Endothelial cell of umbilical vein (primary cell): ENCODE measurements around the gene GLDC. TPM values are rescaled to one million over a fixed set of nuclear protein-coding genes. Genes with fewer than 3 reads are reported as not detected.

Source experiments
- BruUV-seq: library from RNA; stranded (reverse); fragments of 400-500 nt; replicated peaks from 2 replicates; lab custom pipeline; 2021; lab: Mats Ljungman, UMichigan
- CTCF ChIA-PET: fragments of 300-600, 350-600 bp; sonication (Branson Sonifier 250); formaldehyde crosslinking; loops from one replicate; lab custom pipeline; 2021; ENCODE audit warnings: antibody characterized with exemption, inconsistent platforms; lab: Charles Lee
- POLR2A ChIA-PET: fragments of 300-600, 350-600 bp; sonication (Branson Sonifier 250); formaldehyde crosslinking; loops from one replicate; lab custom pipeline; 2021; ENCODE audit warnings: antibody characterized with exemption, inconsistent platforms; lab: Charles Lee
- DNase-seq: peaks from one replicate; pipeline ENCODE4 v3.0.0-alpha.2; 2011; ENCODE audit warnings: low read depth, low spot score
- FAIRE-seq: peaks from 2 replicates; lab custom pipeline; 2011; peaks lifted over from hg19 to GRCh38; lab: Jason Lieb, UNC
- H2AFZ ChIP-seq: 2 replicates; pipeline ENCODE4 v1.6.0; 2012; ENCODE audit warnings: low read depth, low read length, control low read depth, inconsistent platforms
- H3K27ac ChIP-seq: 2 replicates; pipeline ENCODE4 v1.5.1; 2011; ENCODE audit warnings: low read depth, mild to moderate bottlenecking, control low read depth, low read length, moderate library complexity; ENCODE audit not compliant: insufficient read depth
- H3K27me3 ChIP-seq, 2 experiments: 2 replicates each; pipeline versions ENCODE4 v1.6.0 to v1.6.1; 2011; ENCODE audit warnings: low read length in 2 of 2, mixed read lengths in 1 of 2; ENCODE audit not compliant: control insufficient read depth in 2 of 2, insufficient read depth in 2 of 2
- H3K36me3 ChIP-seq, 2 experiments: 2 replicates in 1 of 2; 3 replicates in 1 of 2; pipeline ENCODE4 v1.5.1; 2011; ENCODE audit warnings: low read length in 2 of 2, mild to moderate bottlenecking in 1 of 2, moderate library complexity in 1 of 2; ENCODE audit not compliant: control insufficient read depth in 2 of 2, insufficient read depth in 2 of 2; ENCODE audit errors: extremely low read depth in 1 of 2
- H3K4me1 ChIP-seq: 3 replicates; pipeline ENCODE4 v1.5.1; 2011; ENCODE audit warnings: mild to moderate bottlenecking, low read length; ENCODE audit not compliant: control insufficient read depth, insufficient read depth; ENCODE audit errors: extremely low read depth
- H3K4me2 ChIP-seq: 2 replicates; pipeline ENCODE4 v1.6.1; 2011; ENCODE audit warnings: low read length, control low read depth, mixed read lengths; ENCODE audit not compliant: insufficient read depth
- H3K4me3 ChIP-seq, 3 experiments: fragments of 200-600 bp in 1 of 3; sonication (generic), shearing (Covaris generic) in 1 of 3; replicated peaks in 1 of 3; 2 replicates each; pipeline ENCODE4 v1.5.1; 2011 to 2016; ENCODE audit warnings: control low read depth in 3 of 3, low read length in 3 of 3, mild to moderate bottlenecking in 2 of 3, inconsistent platforms in 1 of 3, low read depth in 1 of 3, moderate library complexity in 1 of 3; ENCODE audit not compliant: insufficient read depth in 1 of 3
- H3K79me2 ChIP-seq: 2 replicates; pipeline ENCODE4 v1.6.0; 2012; ENCODE audit warnings: low read length, inconsistent platforms; ENCODE audit not compliant: control insufficient read depth, insufficient read depth
- H3K9ac ChIP-seq: replicated peaks from 2 replicates; pipeline ENCODE3; 2011; ENCODE audit warnings: low read length, control low read depth; ENCODE audit not compliant: insufficient read depth; ENCODE audit errors: extremely low read depth
- H3K9me1 ChIP-seq: replicated peaks from 3 replicates; pipeline ENCODE4 v1.6.0; 2011; ENCODE audit warnings: mild to moderate bottlenecking, low read length; ENCODE audit not compliant: control insufficient read depth, insufficient read depth; ENCODE audit errors: extremely low read depth
- H3K9me3 ChIP-seq: replicated peaks from 2 replicates; pipeline ENCODE4 v1.5.1; 2012; ENCODE audit warnings: low read length, inconsistent platforms; ENCODE audit not compliant: control insufficient read depth, insufficient read depth
- H4K20me1 ChIP-seq: replicated peaks from 2 replicates; pipeline ENCODE3; 2011; ENCODE audit warnings: mild to moderate bottlenecking, low read length; ENCODE audit not compliant: control insufficient read depth, insufficient read depth; ENCODE audit errors: extremely low read depth
- FOS ChIP-seq: IDR thresholded peaks from 2 replicates; pipeline ENCODE4 v1.6.1; 2011; ENCODE audit warnings: mild to moderate bottlenecking, low read length, moderate library complexity, borderline replicate concordance; ENCODE audit not compliant: insufficient read depth
- GATA2 ChIP-seq: IDR thresholded peaks from 2 replicates; pipeline ENCODE4 v1.7.0; 2011; ENCODE audit warnings: low read depth, mild to moderate bottlenecking, moderate library complexity, mixed read lengths, low read length; ENCODE audit not compliant: insufficient read length, insufficient read depth
- MAX ChIP-seq: IDR thresholded peaks from 2 replicates; pipeline ENCODE4 v1.6.1; 2011; ENCODE audit not compliant: insufficient read depth, insufficient read length
- MYC ChIP-seq: IDR thresholded peaks from one replicate; pipeline ENCODE4 v1.6.1; 2011; ENCODE audit warnings: mild to moderate bottlenecking, low read depth, low read length
- dilution Hi-C: fragments of 300-500 bp; cut with MboI; formaldehyde crosslinking; loops from one replicate; pipeline ENCODE4 v1.15.0; 2019; ENCODE audit warnings: low sequenced_read_pairs; ENCODE audit not compliant: extremely low pct_ligation_motif_present
- intact Hi-C: fragments of 100-400 bp; cut with micrococcal nuclease; formaldehyde crosslinking; loops from one replicate; pipeline ENCODE4 v1.10.0; 2022
- polyA plus RNA-seq, 4 experiments: library from polyadenylated mRNA; depleted of rRNA in 3 of 4; stranded (reverse) in 3 of 4; unstranded in 1 of 4; fragments of >200 nt; gene quantifications; 2 replicates each; pipeline versions ENCODE4 v1.2.1 to v1.2.3, GENCODE V29; 2011 to 2012; ENCODE audit warnings: missing spikeins in 1 of 4
- total RNA-seq: library from RNA; stranded (reverse); gene quantifications from 2 replicates; pipeline ENCODE4 v1.2.3, GENCODE V29; 2021

Gene GLDC
- total and polyA plus RNA-seq, 2 donors (not counting 3 experiments of a cell fraction or from before 2014, with no cell fraction given), result 1.8 to 2.6 TPM

DNA sequence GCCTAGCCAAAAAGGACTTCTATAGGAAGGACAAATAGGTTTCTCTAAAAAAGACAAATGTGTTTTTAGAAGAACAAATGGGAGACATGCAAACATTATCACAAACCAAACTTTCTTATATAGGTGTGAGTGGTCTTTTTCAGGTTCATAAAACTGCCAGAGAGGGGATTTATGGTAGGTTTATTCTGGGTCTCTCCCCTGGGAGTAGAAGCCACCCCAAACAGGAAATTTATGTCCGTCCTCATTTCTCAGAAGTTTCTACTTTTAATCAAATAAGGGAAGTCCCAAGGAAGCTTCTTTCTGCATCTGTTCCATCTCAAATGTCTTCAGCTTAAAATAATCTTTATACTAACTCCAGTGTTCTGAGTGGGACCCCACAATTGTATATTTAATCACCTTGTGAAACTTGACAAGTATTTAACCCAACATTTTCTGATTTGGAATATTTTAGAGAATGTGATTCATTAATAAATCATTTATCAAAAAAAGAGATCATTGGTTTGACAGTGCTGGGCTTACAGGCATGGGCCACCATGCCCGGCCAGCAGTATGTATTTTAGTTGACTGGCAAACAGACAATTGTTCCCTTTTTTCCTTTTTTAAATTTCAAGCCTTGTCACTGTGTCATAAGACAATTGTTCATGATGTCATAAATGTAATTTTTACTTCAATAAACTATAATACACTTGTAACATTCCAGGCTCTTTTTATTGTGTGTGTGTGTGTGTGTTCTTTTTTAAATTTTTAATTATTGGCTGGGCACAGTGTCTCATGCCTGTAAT lies 44.6 kb upstream of the GLDC start:
- dilution Hi-C loops (no loop called here), intact Hi-C loops (loop anchor here (10.0 kb wide), 1 partner anchor 95 kb away; no protein-coding TSS in a partner anchor)
- no peaks in the 10 kb centered on the region for H3K27me3 ChIP-seq
- DNase-seq (no peak), FAIRE-seq (no peak)
- no peaks in the 10 kb centered on the region for H3K36me3 ChIP-seq
- H3K79me2 ChIP-seq, result no peaks in the 10 kb centered on the region
- BruUV-seq, result no TSS peak
- H3K9me3 ChIP-seq, result no peaks in the 10 kb centered on the region
- ChIA-PET POLR2A (no interaction called here), CTCF (interaction anchor here (1.0 to 1.1 kb wide), 2 partner anchors 13 to 29 kb away, joined by 3 read pairs; no protein-coding TSS in a partner anchor)
- H3K9me1 ChIP-seq, result no peaks in the 10 kb centered on the region
- TF ChIP-seq MAX (no peak), MYC (no peak)
- H3K4me1 ChIP-seq, result no peaks in the 10 kb centered on the region
- H2AFZ ChIP-seq, result no peak overlapping the region
- no peak overlapping the region for H3K4me3 ChIP-seq
- H3K4me2 ChIP-seq, result no peak overlapping the region
- H3K9ac ChIP-seq, result no peak overlapping the region
- no peaks in the 10 kb centered on the region for H4K20me1 ChIP-seq
- H3K27ac ChIP-seq, result no peak overlapping the region

DNA sequence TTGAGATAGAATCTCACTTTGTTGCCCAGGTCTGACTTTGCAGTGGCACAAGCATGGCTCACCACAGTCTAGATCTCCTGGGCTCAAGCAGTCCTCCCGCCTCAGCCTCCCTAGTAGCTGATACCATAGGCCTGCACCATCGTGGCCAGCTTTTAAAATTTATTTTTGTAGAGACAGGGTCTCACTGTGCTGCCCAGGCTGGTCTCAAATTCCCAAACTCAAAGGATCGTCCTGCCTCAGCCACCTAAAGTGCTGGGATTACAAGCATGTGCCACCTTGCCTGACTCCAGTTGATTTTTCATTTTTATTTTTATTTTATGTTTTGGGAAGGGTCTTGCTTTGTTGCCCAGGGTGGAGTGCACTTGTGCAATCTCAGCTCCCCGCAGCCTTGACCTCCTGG lies 41.7 kb upstream of the GLDC start:
- BruUV-seq, result no TSS peak
- dilution Hi-C loops (no loop called here), intact Hi-C loops (loop anchor here (10.0 kb wide), 1 partner anchor 98 kb away; no protein-coding TSS in a partner anchor)
- no peaks in the 10 kb centered on the region for H3K27me3 ChIP-seq
- no peaks in the 10 kb centered on the region for H3K9me3 ChIP-seq
- DNase-seq (no peak), FAIRE-seq (no peak)
- H3K4me1 ChIP-seq, result peaks cover 4% of the 10 kb centered on the region
- no peaks in the 10 kb centered on the region for H3K9me1 ChIP-seq
- CTCF ChIA-PET, result interaction anchor here (1.5 to 1.7 kb wide), 2 partner anchors 52 to 102 kb away, joined by 5 to 8 read pairs; no protein-coding TSS in a partner anchor
- TF ChIP-seq GATA2 (no peak), MYC (no peak), FOS (no peak)
- H3K4me3 ChIP-seq, result no peak overlapping the region
- POLR2A ChIA-PET, result no interaction called here
- peaks cover 11% of the 10 kb centered on the region for H3K79me2 ChIP-seq
- no peak overlapping the region for H3K9ac ChIP-seq
- H4K20me1 ChIP-seq, result no peaks in the 10 kb centered on the region
- no peaks in the 10 kb centered on the region for H3K36me3 ChIP-seq
- no peak overlapping the region for H3K4me2 ChIP-seq
- no peak overlapping the region for H2AFZ ChIP-seq
- H3K27ac ChIP-seq, result no peak overlapping the region
